Stimulated activated CD8-positive, alpha-beta memory T cell treated with anti-CD3 and anti-CD28 coated beads, Interleukin-12 subunit alpha, Interleukin-12 subunit beta, amount 100 ng/mL, for 24 hours (primary cell): ENCODE results near the gene ZNHIT6.
"Not testable (repeated sequence)": the region's sequence is repeated elsewhere in the genome, so short reads cannot be mapped to it uniquely, and the experiment has no call there.

Experiments used
- DNase-seq: peaks from one replicate; pipeline ENCODE4 v3.0.0-alpha.2; 2020; ENCODE audit errors: extremely low read depth

The ZNHIT6 gene, protein sequence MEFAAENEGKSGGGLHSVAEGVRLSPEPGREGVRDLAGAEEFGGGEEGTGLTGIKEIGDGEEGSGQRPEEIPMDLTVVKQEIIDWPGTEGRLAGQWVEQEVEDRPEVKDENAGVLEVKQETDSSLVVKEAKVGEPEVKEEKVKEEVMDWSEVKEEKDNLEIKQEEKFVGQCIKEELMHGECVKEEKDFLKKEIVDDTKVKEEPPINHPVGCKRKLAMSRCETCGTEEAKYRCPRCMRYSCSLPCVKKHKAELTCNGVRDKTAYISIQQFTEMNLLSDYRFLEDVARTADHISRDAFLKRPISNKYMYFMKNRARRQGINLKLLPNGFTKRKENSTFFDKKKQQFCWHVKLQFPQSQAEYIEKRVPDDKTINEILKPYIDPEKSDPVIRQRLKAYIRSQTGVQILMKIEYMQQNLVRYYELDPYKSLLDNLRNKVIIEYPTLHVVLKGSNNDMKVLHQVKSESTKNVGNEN

DNA sequence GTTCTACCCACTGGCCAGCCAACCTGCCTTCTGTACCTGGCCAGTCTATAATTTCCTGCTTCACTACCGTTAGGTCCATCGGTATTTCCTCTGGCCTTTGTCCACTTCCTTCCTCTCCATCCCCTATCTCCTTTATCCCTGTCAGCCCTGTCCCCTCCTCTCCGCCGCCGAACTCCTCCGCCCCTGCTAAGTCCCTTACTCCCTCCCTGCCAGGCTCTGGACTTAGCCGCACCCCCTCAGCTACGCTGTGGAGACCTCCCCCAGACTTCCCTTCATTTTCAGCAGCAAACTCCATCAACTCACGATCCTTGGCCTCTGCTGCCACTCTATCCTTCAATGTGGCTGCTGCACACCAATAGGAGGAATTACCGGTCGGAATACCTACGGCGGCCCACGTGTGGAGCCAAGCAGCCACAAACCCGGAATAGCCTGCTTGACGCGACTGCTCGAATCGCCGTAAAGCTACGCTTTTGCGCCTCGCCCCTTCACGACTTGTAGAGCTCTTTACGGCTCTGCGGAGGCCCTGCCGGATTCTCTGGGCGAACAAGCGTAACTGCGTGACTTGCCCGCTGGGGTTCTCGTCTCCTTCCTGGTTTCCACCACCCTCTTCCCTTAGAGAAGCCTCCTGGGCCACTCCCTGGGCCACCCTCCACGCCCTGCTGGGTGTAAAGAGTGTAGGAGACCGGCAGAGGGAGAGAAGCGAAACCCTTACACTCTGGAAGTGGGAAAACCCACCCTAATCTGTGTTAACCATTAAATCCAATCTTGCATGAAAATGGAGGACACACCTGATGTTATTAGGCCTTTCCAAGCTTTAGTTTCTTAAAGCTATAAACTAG, at the start of gene ZNHIT6:
Gene ZNHIT6 (minus strand): TSS at position 444 of the 839 bp plus-strand sequence. CDS start 149 bp downstream, at position 295.
- DNase-seq: peak; percentile 66

GRCh38 chr1:85756864-85757263, 48.6 kb upstream of the ZNHIT6 start:
- DNase-seq: no peak

GRCh38 chr1:85748120-85748519, 39.9 kb upstream of the ZNHIT6 start:
- DNase-seq: no peak

DNA sequence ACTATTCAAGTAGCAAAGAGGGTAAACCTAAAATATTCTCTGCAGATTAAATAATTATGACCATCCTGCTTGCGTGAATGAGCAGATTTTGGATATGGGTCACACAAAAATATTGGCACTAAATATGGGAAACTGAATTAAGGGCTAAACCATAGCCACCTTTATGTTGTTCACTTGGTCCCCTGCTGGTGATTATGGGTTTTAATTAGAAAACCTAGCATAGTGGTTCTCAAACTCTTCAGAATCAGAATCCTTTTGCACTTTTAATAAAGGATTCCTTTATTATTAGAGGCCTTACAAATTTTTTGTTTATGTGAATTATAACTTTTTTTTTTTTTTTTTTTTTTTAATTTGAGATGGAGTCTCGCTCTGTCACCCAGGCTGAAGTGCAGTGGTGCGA, 38.5 kb upstream of the ZNHIT6 start:
- DNase-seq: no peak

- DNase-seq: no peak
Observed at GRCh38 chr1:85743814-85744213, 35.6 kb upstream of the ZNHIT6 start.

DNA sequence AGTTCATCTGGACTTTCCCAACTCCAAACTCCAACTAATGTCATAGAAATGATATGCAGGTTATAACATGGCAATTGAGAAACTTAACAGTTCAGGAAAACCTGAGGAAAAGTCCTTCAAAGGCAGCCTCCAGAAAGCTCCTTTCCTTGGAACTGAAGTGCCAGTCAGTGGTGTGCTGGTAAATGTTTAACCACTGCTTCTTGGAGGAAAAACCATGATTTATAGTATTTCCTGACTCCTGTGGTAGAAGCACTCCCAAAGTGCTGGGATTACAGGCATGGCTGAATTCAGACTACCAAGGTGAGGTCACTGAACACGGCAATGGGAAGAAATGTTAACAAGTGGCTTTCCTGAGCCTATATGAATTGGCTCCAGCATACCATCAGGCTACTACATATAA, 26.7 kb upstream of the ZNHIT6 start:
- no peak for DNase-seq

DNA sequence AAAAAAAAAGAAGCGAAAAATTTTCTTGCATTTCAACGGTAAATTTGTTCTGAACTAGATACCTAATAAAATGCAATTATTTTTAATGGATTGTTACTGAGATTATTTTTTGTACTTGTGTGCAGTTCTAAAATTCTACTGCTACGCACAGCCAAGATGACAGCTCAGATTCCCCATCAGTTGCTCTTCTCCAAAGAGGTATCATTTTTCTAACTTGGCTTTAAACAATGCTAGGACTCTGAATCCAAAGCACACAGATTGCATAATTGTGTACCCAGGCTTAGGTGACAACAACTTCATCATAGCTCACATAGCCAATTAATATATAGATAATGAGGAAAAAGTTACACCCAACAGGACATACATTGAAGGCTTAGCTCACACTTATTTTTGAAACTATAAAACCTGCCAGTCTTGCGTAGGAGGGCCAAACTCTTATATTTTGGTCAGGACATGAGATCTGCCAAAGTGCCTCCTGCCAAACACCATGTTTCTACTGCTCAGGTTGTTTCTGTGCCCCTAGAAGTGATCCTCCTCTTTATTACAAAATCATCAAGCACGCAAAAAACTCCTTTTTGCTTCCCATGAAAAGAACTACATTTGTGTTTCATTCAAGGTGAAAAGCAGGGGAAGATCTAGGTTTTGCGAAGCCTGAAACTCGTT, 10.6 kb upstream of the ZNHIT6 start:
- no peak for DNase-seq

DNA sequence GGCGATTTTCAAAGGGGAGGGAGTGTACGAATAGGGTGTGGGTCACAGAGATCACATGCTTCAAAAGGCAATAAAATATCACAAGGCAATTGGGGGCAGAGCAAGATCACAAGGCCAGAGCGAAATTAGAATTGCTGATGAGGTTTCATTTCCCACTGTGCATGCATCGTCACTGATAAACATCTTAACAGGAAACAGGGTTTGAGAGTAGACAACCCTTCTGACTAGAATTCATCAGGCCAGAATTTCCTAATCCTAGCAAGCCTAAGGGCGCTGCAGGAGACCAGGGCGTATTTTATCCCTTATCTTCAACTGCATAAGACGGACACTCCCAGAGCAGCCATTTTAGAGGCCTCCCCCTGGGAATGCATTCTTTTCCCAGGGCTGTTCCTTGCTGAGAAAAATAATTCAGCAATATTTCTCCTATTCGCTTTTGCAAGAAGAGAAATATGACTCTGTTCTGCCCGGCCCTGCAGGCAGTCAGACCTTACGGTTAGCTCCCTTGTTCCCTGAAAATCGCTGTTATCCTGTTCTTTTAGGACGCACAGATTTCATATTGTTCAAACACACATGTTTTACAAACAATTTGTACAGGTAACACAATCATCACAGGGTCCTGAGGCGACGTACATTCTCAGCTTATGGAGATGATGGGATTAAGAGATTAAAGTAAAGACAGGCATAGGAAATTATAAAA, 6.3 kb upstream of the ZNHIT6 start:
- DNase-seq: not testable (repeated sequence)

DNA sequence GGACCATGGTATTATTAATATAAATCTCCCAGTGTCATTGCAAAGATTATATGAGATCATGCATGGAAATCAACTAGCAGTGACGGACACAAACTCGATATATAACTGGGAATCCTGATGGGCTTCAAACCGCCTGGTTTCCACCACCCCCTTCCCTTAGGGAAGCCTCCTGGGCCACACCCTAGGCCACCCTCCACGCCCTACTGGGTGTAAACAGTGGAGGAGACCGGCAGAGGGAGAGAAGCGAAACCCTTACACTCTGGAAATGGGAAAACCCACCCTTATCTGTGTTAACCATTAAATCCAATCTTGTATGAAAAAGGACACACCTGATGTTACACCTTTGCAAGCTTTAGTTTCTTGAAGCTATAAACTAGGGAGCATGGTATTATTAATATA, 595 bp upstream of the ZNHIT6 start:
- no peak for DNase-seq

DNA sequence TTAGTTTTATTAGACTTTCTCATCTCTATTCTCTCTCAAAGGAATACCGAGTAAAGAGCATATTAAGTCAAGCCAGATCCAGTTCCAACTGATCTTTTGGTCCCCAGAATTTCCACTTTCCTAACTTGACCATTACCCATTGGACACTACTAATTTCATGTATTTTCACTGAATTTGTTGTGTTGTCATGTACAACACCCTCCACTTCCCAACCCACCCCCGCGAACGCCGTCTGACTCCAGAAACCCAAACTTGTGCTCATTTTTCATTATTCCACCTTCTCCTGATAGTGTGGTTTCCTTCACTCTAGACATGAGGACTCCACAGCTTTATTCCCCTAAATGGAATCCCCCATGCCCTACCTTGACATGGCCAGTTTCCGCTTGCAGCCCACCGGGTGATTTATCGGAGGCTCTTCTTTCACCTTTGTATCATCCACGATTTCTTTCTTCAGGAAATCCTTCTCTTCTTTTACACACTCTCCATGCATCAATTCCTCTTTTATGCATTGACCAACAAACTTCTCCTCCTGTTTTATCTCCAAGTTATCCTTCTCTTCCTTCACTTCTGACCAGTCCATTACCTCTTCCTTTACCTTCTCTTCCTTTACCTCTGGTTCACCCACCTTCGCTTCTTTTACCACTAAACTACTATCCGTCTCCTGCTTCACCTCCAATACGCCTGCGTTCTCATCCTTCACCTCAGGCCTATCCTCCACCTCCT, 805 bp downstream of the ZNHIT6 start:
- no peak for DNase-seq

DNA sequence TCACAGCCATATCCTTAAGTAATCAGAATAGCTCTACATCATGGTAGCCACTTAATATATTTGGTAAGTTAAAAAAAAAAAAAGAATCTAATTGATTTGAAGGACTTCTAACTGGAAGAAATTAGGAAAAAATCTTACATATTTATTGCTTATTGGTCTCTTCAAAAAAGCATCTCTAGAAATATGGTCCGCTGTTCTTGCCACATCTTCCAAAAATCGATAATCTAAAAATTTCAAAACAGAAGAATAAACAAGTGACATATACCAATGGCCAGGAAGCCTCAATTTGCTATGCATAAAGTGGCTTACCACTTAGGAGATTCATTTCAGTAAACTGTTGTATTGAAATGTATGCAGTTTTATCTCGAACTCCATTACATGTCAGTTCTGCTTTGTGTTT, 2.3 kb downstream of the ZNHIT6 start:
- no peak for DNase-seq

- no peak for DNase-seq
Observed at GRCh38 chr1:85700422-85700821, 7.8 kb downstream of the ZNHIT6 start.

DNA sequence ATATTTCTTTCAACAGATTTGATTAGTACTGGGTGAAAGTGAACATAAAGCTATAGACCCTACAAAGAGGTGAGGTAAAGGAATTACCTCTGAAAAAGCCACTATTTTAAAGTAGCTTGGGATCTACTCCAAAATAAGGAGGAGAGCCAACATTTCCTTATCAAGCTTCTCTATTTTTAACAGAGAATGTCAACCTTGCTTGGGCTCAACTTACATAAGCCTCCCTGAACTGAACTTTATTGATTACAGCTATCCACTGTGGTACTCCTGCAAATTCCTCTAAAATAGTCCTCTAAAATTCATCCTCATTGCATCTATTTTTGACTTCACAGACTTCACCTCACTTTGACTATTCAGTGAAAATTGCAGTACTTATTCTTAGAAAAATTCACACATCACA, 10.3 kb downstream of the ZNHIT6 start:
- no peak for DNase-seq

- no peak for DNase-seq
Observed at GRCh38 chr1:85692730-85693314, 15.4 kb downstream of the ZNHIT6 start.

- no peak for DNase-seq
Observed at GRCh38 chr1:85689775-85690404, 18.3 kb downstream of the ZNHIT6 start.

GRCh38 chr1:85683292-85684025, 24.8 kb downstream of the ZNHIT6 start:
- no peak for DNase-seq

DNA sequence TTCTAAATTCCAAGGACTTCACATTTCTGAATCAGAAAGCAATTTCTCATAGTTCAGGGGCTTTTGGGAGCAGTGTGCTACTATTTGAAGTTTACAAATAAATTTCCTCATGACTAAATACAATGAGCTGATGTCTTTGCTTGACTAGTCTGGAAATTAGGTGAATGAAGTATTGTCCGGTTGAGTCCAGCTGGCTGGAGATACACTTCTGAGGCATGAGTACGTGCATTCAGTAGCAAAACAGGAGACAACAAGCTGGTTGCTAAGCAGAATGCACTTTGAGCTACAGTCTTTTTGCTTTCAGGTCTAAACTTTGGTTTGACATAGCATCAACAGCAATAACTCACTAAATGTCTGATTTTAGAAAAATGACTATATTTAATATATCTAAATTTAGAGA, 27.1 kb downstream of the ZNHIT6 start:
- DNase-seq: no peak

GRCh38 chr1:85678193-85678592, 30.0 kb downstream of the ZNHIT6 start:
- no peak for DNase-seq

DNA sequence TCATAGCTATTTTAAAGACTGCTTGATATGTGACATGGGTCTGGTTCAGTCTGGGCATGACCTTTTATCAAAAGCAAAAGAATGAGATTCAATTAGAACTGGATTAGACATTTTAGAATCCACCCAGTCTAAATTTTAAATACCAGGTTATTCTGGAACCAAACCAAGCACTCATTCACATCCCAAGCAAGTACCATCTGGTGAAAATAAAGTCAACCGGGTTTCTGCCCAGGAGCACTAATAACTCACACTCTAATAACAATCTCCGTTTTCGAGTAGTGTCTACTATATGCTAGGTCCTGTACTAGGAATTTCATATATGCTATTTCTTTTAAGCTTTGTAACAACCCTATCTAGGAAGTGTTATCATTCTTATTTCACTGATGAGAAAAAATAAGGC, 30.6 kb downstream of the ZNHIT6 start:
- no peak for DNase-seq
